Breast epithelium (tissue), 3 donors: ENCODE measurements around the gene NECTIN4.

Experiments
- CTCF ChIP-seq, 3 donors: fragments of 450-650 bp; IDR thresholded peaks; one replicate each; pipeline ENCODE4 v1.5.1; 2016 to 2017; ENCODE audit warnings: antibody characterized with exemption in 3 of 3, mild to moderate bottlenecking in 3 of 3, moderate library complexity in 3 of 3
- POLR2A ChIP-seq: fragments of 450-650 bp; IDR thresholded peaks from one replicate; pipeline ENCODE4 v1.6.1; 2016; ENCODE audit warnings: antibody characterized with exemption, mild to moderate bottlenecking, moderate library complexity

DNA sequence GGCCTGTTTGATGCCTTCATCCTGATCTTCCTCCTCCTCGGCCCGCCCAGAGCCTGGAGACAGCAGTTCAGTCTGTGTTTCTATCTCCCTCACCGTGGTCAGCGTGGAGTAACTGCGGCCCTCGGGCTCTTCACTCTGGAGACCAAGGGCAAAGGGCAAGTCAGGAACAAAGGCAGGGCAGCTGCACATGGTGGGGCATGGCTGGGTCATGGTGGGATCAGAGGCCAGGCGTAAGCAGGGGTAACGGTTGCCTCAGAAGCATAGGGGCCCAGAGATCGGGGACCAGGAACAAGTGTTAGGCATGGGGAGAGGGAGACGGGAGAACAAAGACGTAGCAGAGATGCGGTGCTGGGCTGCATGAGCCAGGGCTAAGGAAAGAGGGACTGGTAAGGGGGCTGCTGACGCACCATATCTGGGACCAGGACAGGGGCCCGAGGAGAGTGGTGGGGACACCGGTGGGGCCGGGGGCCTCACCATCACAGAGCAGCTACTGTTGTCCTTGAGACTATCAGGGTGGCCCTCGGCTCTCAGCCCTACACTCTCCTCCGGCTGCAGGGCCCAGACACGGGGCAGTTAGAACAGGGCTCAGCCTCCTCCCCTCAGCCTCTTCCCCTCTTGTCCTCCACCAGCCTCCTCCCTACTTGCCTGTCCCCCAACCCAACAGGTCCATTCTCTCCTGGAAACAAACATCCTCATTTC, 16.5 kb downstream of the NECTIN4 start:
- no peak for TF ChIP-seq POLR2A
- TF ChIP-seq CTCF (IDR thresholded peaks at IDR 0.05) = no peak
